Measurements from ENCODE around the gene TP53BP2. TPM values are rescaled to one million over a fixed set of nuclear protein-coding genes. Genes with fewer than 3 reads are reported as not detected.

TP53BP2 gene
- total RNA-seq, 4 donors from 2014 or later, result 33.7 to 65.9 (median 48.6) TPM

GRCh38 chr1:223828162-223828848, 17.4 kb downstream of the TP53BP2 start:
- DNase-seq (ENCODE audit: low spot score), result no peak
- ATAC-seq (ENCODE audit: low FRiP score), result no peak
- TF ChIP-seq CTCF (IDR thresholded peaks at IDR 0.05), result no peak

DNA sequence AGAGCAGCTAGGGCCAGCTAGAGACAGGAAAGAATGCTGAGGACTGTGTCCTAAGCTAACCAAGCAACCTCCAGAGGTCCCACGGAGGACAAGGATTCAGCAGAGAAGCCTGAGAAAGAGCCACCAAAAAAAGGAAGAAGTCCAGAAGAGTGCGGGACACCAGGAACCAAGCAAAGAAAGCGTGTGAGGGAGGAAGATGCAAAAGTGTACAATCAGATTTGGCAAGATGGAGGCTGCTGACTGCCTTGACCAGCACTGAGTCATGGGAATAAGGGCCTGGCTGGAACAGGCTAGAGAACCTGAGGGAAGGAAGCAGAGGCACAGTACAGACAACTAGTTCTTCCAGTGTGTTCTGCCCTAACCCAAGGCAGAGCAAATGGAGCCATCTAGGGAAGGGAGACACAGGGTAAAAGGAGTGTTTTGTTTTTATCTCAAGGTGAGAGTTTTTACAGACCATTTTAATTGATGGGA, 18.5 kb downstream of the TP53BP2 start:
- TF ChIP-seq CTCF (IDR thresholded peaks at IDR 0.05), result no peak
- no peak for ATAC-seq (ENCODE audit: low FRiP score)
- DNase-seq (ENCODE audit: low spot score), result no peak

DNA sequence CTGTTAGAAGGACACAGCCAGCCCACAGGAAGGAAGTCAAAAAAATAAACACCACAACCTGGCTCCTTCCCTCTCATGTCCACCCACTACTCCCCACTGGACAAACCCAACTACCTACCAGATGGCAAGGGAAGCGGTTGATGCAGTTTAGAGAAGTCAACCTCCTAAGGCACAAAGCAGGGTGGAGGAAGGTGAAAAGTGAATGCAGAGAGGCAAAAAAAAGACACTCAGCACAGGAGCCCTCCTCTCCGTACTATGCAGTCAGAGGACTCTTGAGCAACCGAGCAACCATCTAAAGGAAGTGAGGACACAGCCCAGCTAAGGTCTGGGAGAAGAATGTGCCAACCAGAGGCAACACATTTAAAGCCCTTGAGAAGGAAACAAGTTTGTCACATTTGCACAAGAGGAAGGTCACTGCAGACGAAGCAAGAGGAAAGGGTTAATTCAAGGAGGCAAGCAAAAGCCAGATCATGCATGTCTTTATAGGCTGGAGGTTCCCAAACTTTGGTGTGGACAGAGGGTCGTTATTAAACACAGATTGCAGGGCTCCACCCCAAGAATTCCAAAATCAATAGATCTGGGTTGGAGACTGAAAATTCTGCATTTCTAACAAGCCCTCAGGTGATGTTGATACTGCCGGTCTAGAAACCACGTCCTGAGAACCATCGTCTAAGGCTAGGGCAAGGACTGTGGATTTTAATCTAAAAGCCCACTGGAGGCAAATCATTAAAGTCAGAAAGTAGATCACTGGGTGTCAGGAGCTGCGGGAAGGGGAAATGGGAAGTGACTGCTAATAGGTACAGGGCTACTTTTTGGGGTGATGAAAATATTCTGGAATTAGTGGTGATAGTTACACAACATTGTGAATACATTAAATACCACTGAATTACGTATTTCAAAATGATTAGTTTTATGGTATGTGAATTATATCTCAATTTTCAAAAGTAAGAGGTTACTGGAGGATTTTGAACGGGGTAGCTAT, 19.7 kb downstream of the TP53BP2 start:
- DNase-seq (ENCODE audit: low spot score) (no peak), ATAC-seq (ENCODE audit: low FRiP score) (no peak)
- TF ChIP-seq CTCF (IDR thresholded peaks at IDR 0.05), result no peak

GRCh38 chr1:223824712-223825111, 21.0 kb downstream of the TP53BP2 start:
- TF ChIP-seq CTCF (IDR thresholded peaks at IDR 0.05), result no peak
- no peak for DNase-seq (ENCODE audit: low spot score)
- no peak for ATAC-seq (ENCODE audit: low FRiP score)

DNA sequence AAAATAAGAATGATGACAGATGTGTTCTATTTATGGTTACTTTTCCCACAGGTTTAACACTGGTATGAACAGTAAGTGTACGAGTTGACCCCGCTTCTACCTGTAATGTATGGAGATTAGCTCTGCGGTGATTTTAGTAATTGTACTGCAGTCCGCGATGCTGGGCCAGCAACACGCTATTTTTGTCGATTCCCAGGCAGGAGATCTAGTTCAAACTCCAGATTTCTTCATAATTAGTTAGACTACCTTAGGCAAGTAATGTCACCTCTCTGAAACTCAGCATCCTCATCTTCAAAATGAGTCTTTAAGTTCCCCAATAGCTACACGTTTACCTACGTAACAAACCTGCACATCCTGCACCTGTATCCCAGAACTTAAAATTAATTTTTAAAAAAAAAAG, 21.5 kb downstream of the TP53BP2 start:
- ATAC-seq (ENCODE audit: low FRiP score), result no peak

GRCh38 chr1:223820971-223821370, 24.8 kb downstream of the TP53BP2 start:
- DNase-seq (ENCODE audit: low spot score), result no peak
- TF ChIP-seq CTCF (IDR thresholded peaks at IDR 0.05), result no peak
- ATAC-seq (ENCODE audit: low FRiP score), result no peak

More for the DNA sequence above, 21.5 kb downstream of the TP53BP2 start:
- TF ChIP-seq CTCF (IDR thresholded peaks at IDR 0.05), result no peak
- no peak for DNase-seq (ENCODE audit: low spot score)
